ENCODE data around the gene CLEC11A. TPM values are rescaled to one million over a fixed set of nuclear protein-coding genes. Genes with fewer than 3 reads are reported as not detected.
"Not testable (repeated sequence)": the region's sequence is repeated elsewhere in the genome, so short reads cannot be mapped to it uniquely, and the experiment has no call there.

CLEC11A gene
- total RNA-seq, 1 donor from 2014 or later = 12.7 TPM

GRCh38 chr19:50764409-50764808, 41.2 kb downstream of the CLEC11A start:
- DNase-seq (ENCODE audit: low read depth) = no peak
- no peak for TF ChIP-seq CTCF (conservative IDR thresholded peaks at IDR 0.05; ENCODE audit: low read depth, low read length)
- H3K4me3 ChIP-seq (ENCODE audit: low read depth, low read length) = no peak overlapping the region

- not testable (repeated sequence) for DNase-seq (ENCODE audit: low read depth); H3K4me3 ChIP-seq (ENCODE audit: low read depth, low read length)
Observed at GRCh38 chr19:50766746-50767145, 43.6 kb downstream of the CLEC11A start.

DNA sequence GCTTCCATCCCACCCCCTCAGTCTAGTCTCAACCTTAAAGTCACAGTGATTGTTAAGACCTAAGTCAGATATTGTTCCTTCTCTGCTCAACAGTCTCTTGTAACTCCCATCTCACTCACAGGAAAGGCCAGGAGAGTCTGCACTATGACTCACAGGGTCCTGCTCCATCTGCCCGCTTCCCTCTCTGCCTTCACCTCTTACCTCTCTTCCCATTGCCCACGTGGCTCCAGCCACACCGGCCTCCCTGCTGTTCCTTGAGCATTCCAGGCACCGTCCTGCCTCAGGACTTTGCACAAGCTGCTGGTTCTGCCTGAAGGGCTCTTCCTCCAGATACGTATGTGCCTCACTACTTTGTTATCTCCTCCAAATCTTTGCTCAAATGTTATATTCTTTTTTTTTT, 44.1 kb downstream of the CLEC11A start:
- not testable (repeated sequence) for H3K4me3 ChIP-seq (ENCODE audit: low read depth, low read length); DNase-seq (ENCODE audit: low read depth)

DNA sequence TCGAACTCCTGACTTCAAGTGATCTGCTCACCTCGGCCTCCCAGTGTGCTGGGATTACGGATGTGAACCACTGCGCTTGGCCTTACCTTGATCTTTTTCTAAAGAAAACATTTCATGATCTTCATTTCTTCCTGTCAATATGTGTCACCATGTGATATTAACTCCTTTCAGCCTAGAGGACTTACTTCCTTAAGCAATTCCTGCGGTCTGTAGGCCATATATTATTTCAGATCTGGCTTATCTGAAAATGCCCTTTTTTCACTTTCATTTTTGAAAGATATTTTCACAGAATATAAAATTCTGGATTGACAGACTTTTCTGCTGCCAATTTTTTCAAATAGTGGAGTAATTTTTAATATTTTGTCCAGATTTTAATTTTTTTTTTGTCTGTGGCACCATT, 45.1 kb downstream of the CLEC11A start:
- DNase-seq (ENCODE audit: low read depth) = no peak
- H3K4me3 ChIP-seq (ENCODE audit: low read depth, low read length) = no peak overlapping the region
- no peak for TF ChIP-seq CTCF (conservative IDR thresholded peaks at IDR 0.05; ENCODE audit: low read depth, low read length)

GRCh38 chr19:50770164-50770563, 47.0 kb downstream of the CLEC11A start, which contains the start of gene GPR32:
TSS of gene GPR32 (plus strand) at chr19:50770464. CDS start at chr19:50770601, 137 bp downstream.
- not testable (repeated sequence) for H3K4me3 ChIP-seq (ENCODE audit: low read depth, low read length); DNase-seq (ENCODE audit: low read depth)

GRCh38 chr19:50770888-50771287, 47.7 kb downstream of the CLEC11A start:
- DNase-seq (ENCODE audit: low read depth) = no peak
- H3K4me3 ChIP-seq (ENCODE audit: low read depth, low read length) = no peak overlapping the region

DNA sequence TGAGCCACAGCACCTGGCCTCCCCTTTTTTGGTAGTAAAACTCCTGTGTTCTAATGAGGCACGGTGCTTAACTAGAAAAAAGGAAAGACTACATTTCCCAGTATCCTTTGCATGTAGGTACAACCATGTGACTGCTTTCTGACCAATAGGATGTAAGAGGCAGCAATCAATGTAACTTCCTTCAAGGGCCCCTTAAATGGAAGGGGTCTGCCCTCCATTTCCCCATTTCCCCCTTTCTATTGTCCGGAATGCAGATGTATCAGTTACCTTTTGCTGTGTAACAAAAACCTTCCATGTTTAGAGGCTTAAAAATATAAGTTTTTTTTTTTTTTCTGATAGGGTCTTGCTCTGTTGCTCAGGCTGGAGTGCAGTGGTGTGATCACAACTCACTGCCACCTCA, 49.3 kb downstream of the CLEC11A start:
- no peak for DNase-seq (ENCODE audit: low read depth)
- no peak overlapping the region for H3K4me3 ChIP-seq (ENCODE audit: low read depth, low read length)
- no peak for TF ChIP-seq CTCF (conservative IDR thresholded peaks at IDR 0.05; ENCODE audit: low read depth, low read length)

More at GRCh38 chr19:50770888-50771287, 47.7 kb downstream of the CLEC11A start:
- no peak for TF ChIP-seq CTCF (conservative IDR thresholded peaks at IDR 0.05; ENCODE audit: low read depth, low read length)

GRCh38 chr19:50772912-50773311, 49.7 kb downstream of the CLEC11A start:
- not testable (repeated sequence) for H3K4me3 ChIP-seq (ENCODE audit: low read depth, low read length); DNase-seq (ENCODE audit: low read depth)

DNA sequence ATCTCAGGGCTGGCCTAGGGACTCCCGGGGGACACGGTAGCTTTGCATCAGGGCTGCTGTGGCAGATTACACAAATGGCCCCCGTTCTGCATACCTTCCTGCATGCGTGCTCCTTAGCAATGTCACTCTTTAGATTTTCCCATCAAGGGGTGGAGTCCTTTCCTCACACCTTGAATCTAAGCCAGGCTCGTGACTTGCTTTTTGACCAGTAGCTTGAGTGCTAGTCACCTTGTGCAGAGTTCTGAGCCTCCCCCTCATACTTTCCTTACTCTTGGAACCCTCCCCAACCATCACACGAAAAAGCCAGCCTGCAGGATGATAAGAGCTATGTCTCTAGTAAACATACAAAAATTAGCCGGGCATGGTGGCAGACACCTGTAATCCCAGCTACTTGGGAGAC, 50.3 kb downstream of the CLEC11A start:
- not testable (repeated sequence) for DNase-seq (ENCODE audit: low read depth); H3K4me3 ChIP-seq (ENCODE audit: low read depth, low read length)

Other genes with a start within 250 kb of the CLEC11A start
- 123 and 185 TPM in 2 replicates for gene EMC10, start 246.9 kb upstream of the CLEC11A start, total RNA-seq
- gene GARIN5A, start 246.5 kb upstream of the CLEC11A start, total RNA-seq = 0.69 and 2.2 TPM in 2 replicates
- gene JOSD2, start 212.2 kb upstream of the CLEC11A start, total RNA-seq = 16.1 and 36.4 TPM in 2 replicates
- gene ASPDH, start 209.5 kb upstream of the CLEC11A start, total RNA-seq = not detected in 2 replicates
- 0.07 and 0.69 TPM in 2 replicates for gene LRRC4B, start 154.9 kb upstream of the CLEC11A start, total RNA-seq
- gene SYT3, start 83.5 kb upstream of the CLEC11A start, total RNA-seq = 0.58 TPM in 1 of 2 replicates, not detected in the other
- 9.6 TPM in 1 of 2 replicates, not detected in the other for gene C19orf81, start 73.9 kb upstream of the CLEC11A start, total RNA-seq
- 0.29 TPM in 1 of 2 replicates, not detected in the other for gene SHANK1, start 3.6 kb upstream of the CLEC11A start, total RNA-seq
- gene GPR32, start 47.1 kb downstream of the CLEC11A start, total RNA-seq = not detected in 2 replicates
- gene ACP4, start 67.1 kb downstream of the CLEC11A start, total RNA-seq = not detected in 2 replicates
- 5.0 TPM in 1 of 2 replicates, not detected in the other for gene KLK1, start 100.4 kb downstream of the CLEC11A start, total RNA-seq
- not detected in 2 replicates for gene KLK15, start 110.2 kb downstream of the CLEC11A start, total RNA-seq
- gene KLK3, start 131.6 kb downstream of the CLEC11A start, total RNA-seq = not detected in 2 replicates
- gene KLK2, start 150.1 kb downstream of the CLEC11A start, total RNA-seq = not detected in 2 replicates
- not detected in 2 replicates for gene KLK4, start 188.0 kb downstream of the CLEC11A start, total RNA-seq
- gene KLK5, start 229.7 kb downstream of the CLEC11A start, total RNA-seq = 8.1 and 16.4 TPM in 2 replicates
- 32.2 and 65.8 TPM in 2 replicates for gene KLK6, start 246.2 kb downstream of the CLEC11A start, total RNA-seq